ENCODE results near the gene CYREN. TPM values are rescaled to one million over a fixed set of nuclear protein-coding genes. Genes with fewer than 3 reads are reported as not detected.

The CYREN gene
- total RNA-seq, 2 donors from 2014 or later, result 34.5 to 37.6 TPM

- Histone ChIP-seq H3K4me3 (no peak overlapping the region), H3K4me1 (no peaks in the 10 kb centered on the region), H3K27me3 (no peaks in the 10 kb centered on the region), H3K36me3 (no peaks in the 10 kb centered on the region), H3K9me3 (no peaks in the 10 kb centered on the region), H3K9ac (ENCODE audit: low read depth in 2 of 2, low read length in 2 of 2) (no peak overlapping the region), H3K27ac (no peak overlapping the region)
- no peak for TF ChIP-seq CTCF (IDR thresholded peaks at IDR 0.05)
- DNase-seq, result no peak
- intact Hi-C loops (cut with DNase I), result no loop called here
Observed at GRCh38 chr7:135206941-135207391, 36.5 kb upstream of the CYREN start.

- no peaks in the 10 kb centered on the region for H3K9me3 ChIP-seq
Observed at GRCh38 chr7:135205850-135206249, 35.3 kb upstream of the CYREN start.

DNA sequence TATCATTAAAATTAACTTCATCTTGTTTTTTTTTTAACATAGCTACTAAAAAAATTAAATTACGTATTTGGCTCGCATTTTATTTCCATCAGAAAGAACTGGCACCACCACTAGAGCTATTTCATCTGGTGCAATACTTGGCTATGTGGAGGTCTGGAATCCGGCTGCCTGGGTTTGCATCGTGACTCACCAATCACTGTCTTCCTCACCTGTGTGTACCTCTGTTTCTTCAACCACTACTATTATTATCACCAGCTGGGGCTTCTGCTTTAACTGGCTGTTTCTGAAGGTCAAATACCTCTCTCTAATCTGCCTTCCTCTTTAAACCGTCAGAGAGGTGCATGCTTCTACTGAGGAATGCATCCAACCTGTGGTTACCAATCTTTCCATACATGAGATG, 34.4 kb upstream of the CYREN start:
- H3K4me1 ChIP-seq, result no peaks in the 10 kb centered on the region
- no peak for TF ChIP-seq CTCF (IDR thresholded peaks at IDR 0.05)
- H3K36me3 ChIP-seq, result no peaks in the 10 kb centered on the region
- intact Hi-C loops (cut with DNase I), result no loop called here
- H3K9ac ChIP-seq (ENCODE audit: low read depth in 2 of 2, low read length in 2 of 2), result no peak overlapping the region
- H3K27me3 ChIP-seq, result no peaks in the 10 kb centered on the region
- no peak overlapping the region for H3K27ac ChIP-seq
- H3K4me3 ChIP-seq, result no peak overlapping the region
- DNase-seq, result no peak
- H3K9me3 ChIP-seq, result no peaks in the 10 kb centered on the region

More at GRCh38 chr7:135205850-135206249, 35.3 kb upstream of the CYREN start:
- H3K27ac ChIP-seq, result no peak overlapping the region
- H3K9ac ChIP-seq (ENCODE audit: low read depth in 2 of 2, low read length in 2 of 2), result no peak overlapping the region
- no peak for DNase-seq
- no peak overlapping the region for H3K4me3 ChIP-seq
- H3K27me3 ChIP-seq, result no peaks in the 10 kb centered on the region
- no peaks in the 10 kb centered on the region for H3K36me3 ChIP-seq
- no peak for TF ChIP-seq CTCF (IDR thresholded peaks at IDR 0.05)
- intact Hi-C loops (cut with DNase I), result no loop called here
- H3K4me1 ChIP-seq, result no peaks in the 10 kb centered on the region

- Histone ChIP-seq H3K9me3 (no peaks in the 10 kb centered on the region), H3K27me3 (no peaks in the 10 kb centered on the region), H3K4me1 (no peaks in the 10 kb centered on the region), H3K9ac (ENCODE audit: low read depth in 2 of 2, low read length in 2 of 2) (no peak overlapping the region), H3K4me3 (no peak overlapping the region), H3K27ac (no peak overlapping the region), H3K36me3 (no peaks in the 10 kb centered on the region)
- no peak for DNase-seq
- intact Hi-C loops (cut with DNase I), result no loop called here
- TF ChIP-seq CTCF (IDR thresholded peaks at IDR 0.05), result no peak
Observed at GRCh38 chr7:135204341-135204749, 33.8 kb upstream of the CYREN start.

DNA sequence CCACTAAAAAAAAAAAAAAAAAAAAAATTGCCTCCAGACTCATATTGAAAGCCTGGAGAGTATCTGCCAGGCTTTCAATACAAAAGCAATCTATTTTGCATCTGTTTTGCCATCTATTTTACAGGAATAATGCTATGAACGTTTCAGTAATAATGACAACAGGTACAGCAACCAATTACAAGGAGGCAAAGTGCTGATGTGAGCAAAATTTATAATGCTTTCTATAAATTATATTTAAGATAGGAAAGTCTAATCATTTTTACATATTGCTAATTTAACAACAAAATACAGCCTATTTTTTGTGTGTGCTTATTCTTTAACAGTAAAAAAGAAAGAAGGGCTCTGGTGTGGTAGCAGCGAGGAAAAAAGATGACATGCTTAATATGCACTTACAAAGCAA, 30.8 kb upstream of the CYREN start:
- no peak for DNase-seq
- H3K9ac ChIP-seq (ENCODE audit: low read depth in 2 of 2, low read length in 2 of 2), result no peak overlapping the region
- no peak overlapping the region for H3K4me3 ChIP-seq
- TF ChIP-seq CTCF (IDR thresholded peaks at IDR 0.05), result no peak
- no peaks in the 10 kb centered on the region for H3K9me3 ChIP-seq
- H3K27ac ChIP-seq, result no peak overlapping the region
- intact Hi-C loops (cut with DNase I), result no loop called here
- H3K4me1 ChIP-seq, result no peaks in the 10 kb centered on the region
- H3K27me3 ChIP-seq, result no peaks in the 10 kb centered on the region
- H3K36me3 ChIP-seq, result no peaks in the 10 kb centered on the region
